Activated naive CD8-positive, alpha-beta T cell treated with anti-CD3 and anti-CD28 coated beads, Interleukin-2, amount 50 U/mL, for 24 hours (primary cell): ENCODE data around the gene PLCL1.
A peak's percentile ranks its signal among the peaks of the same experiment; 100 is the strongest.

ENCODE experiments used
- ATAC-seq: fragments of 150-1000 bp; cut with Tn5 transposase; one replicate; pipeline ENCODE4 v1.10.0; 2021
- DNase-seq: peaks from one replicate; pipeline ENCODE4 v3.0.0; 2021
- H3K27ac Mint-ChIP-seq: one replicate; pipeline ENCODE4 v1.8.0; 2021; ENCODE audit warnings: mild to moderate bottlenecking, mixed read lengths
- H3K27me3 Mint-ChIP-seq: one replicate; pipeline ENCODE4 v1.8.0; 2021; ENCODE audit warnings: mixed read lengths
- H3K36me3 Mint-ChIP-seq: one replicate; pipeline ENCODE4 v1.8.0; 2021; ENCODE audit warnings: low read depth, mixed read lengths
- H3K4me1 Mint-ChIP-seq: one replicate; pipeline ENCODE4 v1.8.0; 2021; ENCODE audit warnings: mixed read lengths
- H3K4me3 Mint-ChIP-seq: one replicate; pipeline ENCODE4 v1.8.0; 2021; ENCODE audit warnings: mild to moderate bottlenecking, moderate library complexity, mixed read lengths
- H3K9me3 Mint-ChIP-seq: one replicate; pipeline ENCODE4 v1.8.0; 2021; ENCODE audit warnings: mixed read lengths

Gene PLCL1

DNA sequence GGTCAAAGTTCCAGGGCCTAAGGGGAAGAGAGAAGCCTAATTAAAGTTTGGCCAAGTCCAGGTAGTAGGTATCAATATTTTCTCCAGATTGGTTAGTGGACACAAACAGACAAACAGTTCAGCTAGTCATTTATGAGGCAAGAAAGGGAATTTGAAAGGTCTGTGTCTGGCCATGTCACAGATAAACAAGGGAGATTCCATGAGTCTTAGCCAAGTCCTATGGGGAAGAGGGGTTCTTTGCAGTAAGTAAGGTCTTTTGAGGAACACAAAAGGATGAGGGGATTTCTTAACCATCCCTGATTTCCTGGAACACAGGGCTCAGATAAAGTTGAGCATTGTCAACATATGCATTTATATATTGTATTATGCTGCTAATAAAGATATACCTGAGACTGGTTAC lies 310.8 kb downstream of the PLCL1 start:
- no peak for DNase-seq
- Mint-ChIP-seq H3K4me3 (no peak overlapping the region), H3K36me3 (no peaks in the 10 kb centered on the region), H3K4me1 (peaks cover 3% of the 10 kb centered on the region), H3K9me3 (peaks cover under 1% of the 10 kb centered on the region), H3K27ac (no peak overlapping the region), H3K27me3 (no peaks in the 10 kb centered on the region)
- no peak for ATAC-seq

DNA sequence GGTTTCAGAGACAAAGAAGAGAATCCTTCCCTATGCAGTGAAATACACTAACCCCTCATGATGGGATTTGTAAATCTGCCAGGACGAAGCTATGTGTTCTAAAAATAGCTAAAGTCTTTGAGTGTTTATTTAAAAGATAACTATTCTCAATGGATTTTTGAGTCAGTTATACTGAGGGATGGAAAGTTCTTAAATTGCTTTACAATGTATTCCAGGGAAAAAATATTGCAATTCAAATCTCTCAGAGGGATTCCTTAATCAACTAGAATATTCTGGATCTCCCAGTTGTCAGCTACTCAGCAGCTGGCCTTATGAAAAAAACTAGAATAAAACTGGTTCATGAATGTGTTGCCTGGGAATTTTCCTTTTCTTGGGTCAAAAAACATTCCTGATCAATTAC lies 312.4 kb downstream of the PLCL1 start:
- H3K36me3 Mint-ChIP-seq: no peaks in the 10 kb centered on the region
- no peaks in the 10 kb centered on the region for H3K27me3 Mint-ChIP-seq
- H3K4me1 Mint-ChIP-seq: peaks cover 3% of the 10 kb centered on the region
- H3K9me3 Mint-ChIP-seq: peaks cover 5% of the 10 kb centered on the region
- H3K4me3 Mint-ChIP-seq: no peak overlapping the region
- ATAC-seq: no peak
- no peak for DNase-seq
- H3K27ac Mint-ChIP-seq: no peak overlapping the region

DNA sequence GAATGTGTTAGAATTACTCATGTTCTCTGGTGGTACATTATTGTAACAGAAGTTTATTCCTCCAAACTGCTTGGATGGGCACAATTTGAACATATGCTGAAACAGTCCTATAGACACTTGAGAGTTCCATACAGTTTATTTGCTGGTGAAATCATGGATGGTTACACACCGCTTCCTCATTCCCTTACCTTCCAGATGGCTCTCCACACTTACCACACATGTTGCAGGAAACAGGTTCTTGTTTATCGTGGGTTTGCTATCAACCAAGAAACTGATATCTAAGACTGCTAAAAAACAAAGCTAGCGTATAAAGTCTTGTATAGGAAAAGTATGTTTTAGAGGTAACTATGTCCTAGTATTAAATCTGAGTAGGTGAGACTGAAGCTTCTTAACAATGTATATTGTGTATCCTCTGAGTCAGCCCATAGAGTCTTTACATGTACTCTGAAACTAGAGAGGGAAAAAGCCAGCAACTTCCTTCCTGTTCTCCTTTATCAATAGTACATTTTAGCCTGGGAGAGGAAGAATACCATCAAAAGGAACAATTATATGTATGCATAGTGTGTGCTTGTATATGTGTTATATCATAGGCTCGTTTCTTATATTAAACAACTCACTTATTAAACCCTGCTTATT lies 313.1 kb downstream of the PLCL1 start:
- DNase-seq (no peak), ATAC-seq (no peak)
- H3K4me3 Mint-ChIP-seq: no peak overlapping the region
- no peak overlapping the region for H3K27ac Mint-ChIP-seq
- H3K9me3 Mint-ChIP-seq: peaks cover 5% of the 10 kb centered on the region
- H3K36me3 Mint-ChIP-seq: no peaks in the 10 kb centered on the region
- H3K4me1 Mint-ChIP-seq: peaks cover 3% of the 10 kb centered on the region
- H3K27me3 Mint-ChIP-seq: no peaks in the 10 kb centered on the region

DNA sequence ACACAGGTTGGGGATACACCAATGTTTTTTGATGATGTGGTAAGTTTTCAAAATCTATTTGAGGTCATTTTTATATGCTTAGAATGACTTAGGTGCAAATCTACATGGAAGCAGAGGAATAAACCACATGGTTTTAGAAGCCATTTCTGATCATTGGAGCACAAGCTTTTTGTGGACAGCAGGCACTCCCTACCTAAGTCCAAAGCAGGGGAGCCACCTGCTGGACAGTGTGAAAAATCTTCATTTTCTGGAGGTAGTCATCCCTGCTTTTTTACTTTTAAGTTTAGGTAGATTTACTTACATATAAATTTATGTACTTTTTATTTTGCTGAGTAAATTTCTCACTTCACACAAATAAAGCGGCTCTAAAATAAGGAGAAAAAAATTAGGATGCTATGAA lies 323.2 kb downstream of the PLCL1 start:
- DNase-seq (peak; percentile 44), ATAC-seq (peak; percentile 77)
- Mint-ChIP-seq H3K27me3 (no peaks in the 10 kb centered on the region), H3K36me3 (no peaks in the 10 kb centered on the region), H3K4me3 (no peak overlapping the region), H3K4me1 (no peaks in the 10 kb centered on the region), H3K9me3 (no peaks in the 10 kb centered on the region), H3K27ac (no peak overlapping the region)

DNA sequence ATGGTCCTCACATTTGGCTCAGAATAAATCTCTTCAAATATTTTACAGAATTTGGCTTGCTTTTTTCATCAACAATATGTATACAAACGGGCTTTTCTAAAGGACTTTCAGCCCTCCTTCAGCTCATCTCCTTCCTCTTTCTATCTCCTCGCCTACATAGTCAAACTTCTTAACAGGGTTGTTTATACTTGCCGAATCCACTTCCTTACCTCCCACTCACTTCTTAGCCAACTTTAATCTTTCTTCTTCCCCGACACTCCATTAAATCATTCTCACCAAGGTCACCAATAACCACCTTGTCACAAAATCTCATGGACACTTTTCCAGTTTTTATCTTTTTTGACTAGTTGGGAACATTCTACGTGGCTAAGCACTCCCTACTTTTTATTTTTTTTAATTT lies 325.2 kb downstream of the PLCL1 start:
- H3K9me3 Mint-ChIP-seq: no peaks in the 10 kb centered on the region
- no peak overlapping the region for H3K27ac Mint-ChIP-seq
- H3K36me3 Mint-ChIP-seq: no peaks in the 10 kb centered on the region
- DNase-seq (no peak), ATAC-seq (no peak)
- H3K27me3 Mint-ChIP-seq: no peaks in the 10 kb centered on the region
- no peak overlapping the region for H3K4me3 Mint-ChIP-seq
- no peaks in the 10 kb centered on the region for H3K4me1 Mint-ChIP-seq

DNA sequence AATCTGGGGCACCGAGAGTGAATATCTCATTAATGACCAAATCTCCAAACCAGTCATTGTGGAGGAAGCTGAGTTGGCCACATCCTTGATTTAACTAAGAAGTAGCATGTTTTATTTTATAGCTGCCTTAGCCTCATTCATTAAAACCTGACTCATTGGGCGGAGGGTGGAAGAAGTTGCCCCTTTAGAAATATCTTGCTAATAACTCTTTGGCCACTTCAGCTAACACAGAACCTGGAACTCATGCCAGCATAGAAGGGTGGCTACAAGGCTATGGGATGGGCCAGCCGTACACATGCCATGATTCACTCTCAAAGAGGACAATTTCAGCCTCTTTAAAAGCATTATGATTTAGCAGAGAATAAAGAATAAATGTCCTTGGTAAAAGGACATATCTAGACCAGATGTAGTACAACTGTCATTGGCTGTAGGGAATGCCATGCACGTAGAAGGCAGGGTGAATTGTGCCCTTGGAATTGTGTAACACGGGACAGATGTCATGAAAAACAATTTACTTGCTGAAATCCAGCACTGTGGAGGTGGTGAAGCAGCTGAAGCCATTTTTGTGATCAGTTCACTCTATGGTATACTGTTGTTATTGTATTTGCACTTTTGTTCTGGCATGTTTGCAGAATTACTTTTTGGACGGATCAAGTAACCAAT lies 330.0 kb downstream of the PLCL1 start:
- no peaks in the 10 kb centered on the region for H3K4me1 Mint-ChIP-seq
- DNase-seq (no peak), ATAC-seq (no peak)
- no peaks in the 10 kb centered on the region for H3K27me3 Mint-ChIP-seq
- H3K27ac Mint-ChIP-seq: no peak overlapping the region
- no peaks in the 10 kb centered on the region for H3K9me3 Mint-ChIP-seq
- no peaks in the 10 kb centered on the region for H3K36me3 Mint-ChIP-seq
- H3K4me3 Mint-ChIP-seq: no peak overlapping the region

DNA sequence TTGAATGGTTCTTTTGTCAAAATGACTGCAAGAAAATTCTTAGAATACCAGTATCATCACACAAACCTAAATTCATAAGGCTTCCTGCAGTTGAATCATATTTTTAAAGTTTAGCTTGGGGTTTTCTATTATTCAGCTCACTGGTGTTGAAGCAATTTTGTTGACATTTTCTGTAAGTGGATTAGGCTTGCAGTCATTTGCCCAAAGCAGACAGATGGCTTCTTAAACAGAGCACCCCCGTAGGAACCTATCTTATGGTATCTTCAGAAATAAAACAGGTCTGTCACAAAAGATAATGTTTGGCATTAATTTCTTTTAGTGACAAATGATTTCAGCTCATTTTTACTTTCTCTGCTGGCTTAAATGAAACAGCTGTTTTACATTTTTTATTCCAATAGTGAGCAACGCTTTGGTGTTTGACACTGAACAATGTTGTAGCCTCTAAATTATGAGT lies 331.1 kb downstream of the PLCL1 start:
- no peak overlapping the region for H3K4me3 Mint-ChIP-seq
- H3K27ac Mint-ChIP-seq: no peak overlapping the region
- DNase-seq (no peak), ATAC-seq (no peak)
- H3K36me3 Mint-ChIP-seq: no peaks in the 10 kb centered on the region
- no peaks in the 10 kb centered on the region for H3K27me3 Mint-ChIP-seq
- H3K9me3 Mint-ChIP-seq: no peaks in the 10 kb centered on the region
- H3K4me1 Mint-ChIP-seq: no peaks in the 10 kb centered on the region

DNA sequence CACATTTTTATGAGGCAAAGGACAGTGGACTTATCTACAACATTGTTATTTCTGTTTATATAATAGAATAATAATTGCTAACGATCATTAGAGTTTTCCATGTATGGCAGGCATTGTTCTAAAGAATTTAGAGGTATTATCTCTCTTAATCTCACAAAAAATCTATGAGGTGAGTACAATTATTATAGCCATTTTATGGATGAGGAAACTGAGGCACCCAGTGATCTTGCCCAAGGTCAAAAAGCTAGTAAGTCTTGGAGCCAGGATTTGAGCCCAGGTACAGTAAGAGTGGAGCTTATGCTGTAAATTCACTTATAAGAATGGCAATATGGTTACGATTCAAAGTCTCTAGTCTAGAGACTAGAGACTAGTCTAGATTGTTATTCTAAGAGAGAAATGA lies 331.7 kb downstream of the PLCL1 start:
- no peaks in the 10 kb centered on the region for H3K27me3 Mint-ChIP-seq
- H3K36me3 Mint-ChIP-seq: no peaks in the 10 kb centered on the region
- ATAC-seq (no peak), DNase-seq (no peak)
- H3K27ac Mint-ChIP-seq: no peak overlapping the region
- no peaks in the 10 kb centered on the region for H3K9me3 Mint-ChIP-seq
- no peak overlapping the region for H3K4me3 Mint-ChIP-seq
- H3K4me1 Mint-ChIP-seq: no peaks in the 10 kb centered on the region

DNA sequence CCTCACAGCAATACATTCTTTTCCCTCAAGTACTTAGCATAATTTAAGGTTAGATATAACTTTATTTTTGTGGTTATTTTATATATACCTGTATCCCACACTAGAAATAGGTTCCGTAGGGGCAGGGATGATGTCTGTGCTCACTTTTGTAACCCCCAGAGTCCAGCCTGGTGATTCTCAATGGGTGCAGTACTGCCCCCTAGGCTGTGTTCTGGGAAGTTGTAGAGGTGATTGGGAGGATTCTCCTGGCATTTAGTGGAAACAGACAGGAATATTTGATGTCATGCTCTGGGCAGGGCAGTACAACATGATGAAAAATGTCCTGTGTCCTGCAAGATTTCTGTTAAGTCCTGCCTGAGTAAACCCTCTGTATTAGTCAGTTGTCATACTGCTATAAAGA lies 333.3 kb downstream of the PLCL1 start:
- DNase-seq: no peak
- Mint-ChIP-seq H3K36me3 (no peaks in the 10 kb centered on the region), H3K27ac (no peak overlapping the region), H3K4me1 (no peaks in the 10 kb centered on the region), H3K4me3 (no peak overlapping the region), H3K27me3 (no peaks in the 10 kb centered on the region), H3K9me3 (no peaks in the 10 kb centered on the region)
- ATAC-seq: no peak

DNA sequence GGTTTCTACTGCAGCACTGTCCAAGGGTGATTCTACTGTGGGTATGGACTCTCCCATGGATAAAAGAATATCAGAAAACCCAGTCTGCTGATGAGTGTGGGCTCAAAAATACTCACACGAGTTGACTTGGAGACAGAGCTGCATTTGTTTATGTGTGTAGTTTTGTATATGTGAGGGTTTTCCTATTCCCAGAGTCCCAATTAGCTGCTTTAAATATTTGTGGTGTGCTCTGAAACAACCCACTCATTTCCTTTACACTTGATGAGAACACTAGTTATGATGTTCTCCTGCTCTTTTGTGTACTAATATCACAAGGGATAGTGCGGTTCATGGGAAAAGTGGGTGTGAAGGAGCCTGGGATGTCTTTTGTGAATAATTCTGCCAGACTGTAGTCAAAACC lies 337.3 kb downstream of the PLCL1 start:
- no peaks in the 10 kb centered on the region for H3K9me3 Mint-ChIP-seq
- peaks cover 2% of the 10 kb centered on the region for H3K36me3 Mint-ChIP-seq
- H3K27ac Mint-ChIP-seq: no peak overlapping the region
- no peak overlapping the region for H3K4me3 Mint-ChIP-seq
- H3K4me1 Mint-ChIP-seq: peaks cover 2% of the 10 kb centered on the region
- DNase-seq: no peak
- H3K27me3 Mint-ChIP-seq: no peaks in the 10 kb centered on the region
- no peak for ATAC-seq

DNA sequence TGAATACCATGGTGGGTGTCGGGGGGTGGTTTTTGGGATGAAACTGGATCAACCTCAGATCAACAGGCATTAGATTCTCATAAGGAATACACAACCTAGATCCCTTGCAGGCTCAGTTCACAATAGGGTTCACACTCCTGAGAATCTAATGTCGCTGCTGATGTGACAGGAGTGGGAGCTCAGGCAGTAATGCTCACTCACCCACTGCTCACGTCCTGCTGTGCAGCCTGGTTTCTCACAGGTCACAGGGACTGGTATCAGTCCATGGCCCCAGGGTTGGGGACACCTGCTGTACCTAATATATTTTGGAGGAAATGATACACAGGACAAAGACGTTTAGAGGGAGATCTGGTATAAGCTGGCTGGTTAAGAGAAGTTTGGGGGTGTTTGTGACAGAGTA lies 338.8 kb downstream of the PLCL1 start:
- DNase-seq (no peak), ATAC-seq (no peak)
- peaks cover 2% of the 10 kb centered on the region for H3K36me3 Mint-ChIP-seq
- H3K9me3 Mint-ChIP-seq: no peaks in the 10 kb centered on the region
- H3K27ac Mint-ChIP-seq: no peak overlapping the region
- H3K27me3 Mint-ChIP-seq: no peaks in the 10 kb centered on the region
- H3K4me1 Mint-ChIP-seq: peaks cover 2% of the 10 kb centered on the region
- no peak overlapping the region for H3K4me3 Mint-ChIP-seq

DNA sequence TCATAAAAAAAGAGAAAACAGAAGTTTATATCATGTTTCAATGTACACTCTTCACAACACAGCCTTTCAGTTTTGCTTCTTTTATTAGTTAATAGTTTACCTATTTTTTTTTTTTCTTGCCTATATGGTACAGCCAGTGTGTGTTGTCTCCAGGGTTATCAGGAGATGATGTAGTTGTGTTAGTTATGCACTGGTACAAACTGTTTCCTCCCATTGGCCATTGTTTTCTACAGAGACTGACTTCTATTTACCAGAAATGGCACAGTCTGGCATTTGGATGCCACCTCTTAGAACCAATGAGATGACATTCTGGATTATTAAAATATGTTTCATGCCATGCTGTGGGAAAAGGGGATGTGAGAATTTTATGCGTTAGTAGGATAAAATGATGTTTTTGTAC lies 339.4 kb downstream of the PLCL1 start:
- H3K4me3 Mint-ChIP-seq: no peak overlapping the region
- H3K36me3 Mint-ChIP-seq: peaks cover 2% of the 10 kb centered on the region
- no peak for DNase-seq
- H3K27ac Mint-ChIP-seq: no peak overlapping the region
- ATAC-seq: no peak
- peaks cover 2% of the 10 kb centered on the region for H3K4me1 Mint-ChIP-seq
- no peaks in the 10 kb centered on the region for H3K27me3 Mint-ChIP-seq
- no peaks in the 10 kb centered on the region for H3K9me3 Mint-ChIP-seq

DNA sequence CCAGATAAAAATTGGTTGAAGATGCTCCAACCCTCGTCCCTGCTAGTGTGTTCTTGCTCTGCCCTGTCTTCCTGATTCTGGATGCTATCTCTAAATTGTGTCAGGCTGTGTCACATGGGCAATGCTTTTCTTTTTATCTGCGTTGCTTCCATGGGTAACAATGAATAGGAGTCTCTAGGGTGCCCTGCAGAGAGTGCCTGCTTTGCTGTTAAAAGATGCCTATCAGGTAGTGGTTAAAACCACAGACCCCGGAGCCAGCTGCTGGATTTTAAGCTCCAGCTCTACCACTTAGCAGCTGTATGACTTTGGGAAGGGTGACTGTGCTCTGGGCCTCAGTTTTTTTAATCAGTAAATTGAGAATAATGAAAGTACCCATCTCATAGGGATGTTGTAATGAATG lies 340.3 kb downstream of the PLCL1 start:
- no peaks in the 10 kb centered on the region for H3K9me3 Mint-ChIP-seq
- DNase-seq (no peak), ATAC-seq (no peak)
- no peaks in the 10 kb centered on the region for H3K27me3 Mint-ChIP-seq
- H3K4me3 Mint-ChIP-seq: no peak overlapping the region
- H3K4me1 Mint-ChIP-seq: peaks cover 2% of the 10 kb centered on the region
- peaks cover 2% of the 10 kb centered on the region for H3K36me3 Mint-ChIP-seq
- no peak overlapping the region for H3K27ac Mint-ChIP-seq

DNA sequence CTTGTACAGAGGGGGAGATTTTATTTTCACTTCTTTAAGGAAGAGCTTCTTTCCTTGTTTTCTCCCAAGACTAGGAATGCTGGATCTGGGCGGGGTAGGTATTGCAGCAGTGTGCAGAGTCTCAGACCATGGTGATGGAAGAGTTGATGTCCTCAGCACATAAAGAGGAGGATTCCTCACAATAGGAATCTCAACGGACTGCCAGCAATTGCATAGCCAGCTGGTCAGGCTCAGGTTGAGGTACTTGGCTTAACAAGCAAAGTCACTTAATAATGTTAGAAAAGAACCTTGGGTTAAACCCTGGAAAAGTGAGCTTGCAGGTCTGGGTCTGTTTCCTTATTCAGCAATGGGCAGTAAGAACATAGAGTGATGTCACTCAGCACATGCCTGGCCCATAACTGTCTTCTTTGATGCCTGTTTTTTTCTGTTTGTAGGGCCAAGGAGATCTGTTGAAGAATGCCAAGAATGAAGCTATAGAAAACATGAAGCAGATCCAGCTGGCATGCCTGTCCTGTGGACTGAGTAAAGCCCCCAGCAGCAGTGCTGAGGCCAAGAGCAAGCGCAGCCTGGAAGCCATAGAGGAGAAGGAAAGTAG lies 342.1 kb downstream of the PLCL1 start:
- no peak overlapping the region for H3K27ac Mint-ChIP-seq
- H3K27me3 Mint-ChIP-seq: no peaks in the 10 kb centered on the region
- ATAC-seq: no peak
- peaks cover 4% of the 10 kb centered on the region for H3K36me3 Mint-ChIP-seq
- peaks cover 2% of the 10 kb centered on the region for H3K9me3 Mint-ChIP-seq
- H3K4me1 Mint-ChIP-seq: peaks cover 2% of the 10 kb centered on the region
- DNase-seq: no peak
- no peak overlapping the region for H3K4me3 Mint-ChIP-seq

DNA sequence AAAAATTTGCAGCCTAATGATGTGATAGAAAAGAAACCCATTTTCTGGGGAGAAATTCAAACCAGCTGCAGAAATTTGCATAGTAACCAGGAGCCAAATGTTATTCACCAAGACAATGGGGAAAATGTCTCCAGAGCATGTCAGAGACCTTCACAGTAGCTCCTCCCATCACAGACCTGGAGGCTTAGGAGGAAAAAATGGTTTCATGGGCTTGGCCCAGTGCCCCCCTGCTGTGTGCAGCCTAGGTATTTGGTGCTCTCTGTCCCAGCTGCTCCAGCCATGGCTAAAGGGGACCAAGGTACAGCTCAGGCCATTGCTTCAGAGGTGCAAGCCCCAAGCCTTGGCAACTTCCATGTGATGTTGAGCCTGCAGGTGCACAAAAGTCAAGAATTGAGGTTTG lies 352.9 kb downstream of the PLCL1 start:
- ATAC-seq (no peak), DNase-seq (no peak)
- H3K36me3 Mint-ChIP-seq: peaks cover 1% of the 10 kb centered on the region
- no peak overlapping the region for H3K27ac Mint-ChIP-seq
- no peaks in the 10 kb centered on the region for H3K27me3 Mint-ChIP-seq
- H3K9me3 Mint-ChIP-seq: peaks cover 27% of the 10 kb centered on the region
- H3K4me1 Mint-ChIP-seq: no peaks in the 10 kb centered on the region
- no peak overlapping the region for H3K4me3 Mint-ChIP-seq
